Colonic mucosa (tissue), 4 donors: ENCODE data around the gene RASSF10. TPM values are rescaled to one million over a fixed set of nuclear protein-coding genes. Genes with fewer than 3 reads are reported as not detected.

Source experiments
- DNase-seq: peaks from one replicate; pipeline ENCODE4 v3.0.0-alpha.2; 2020
- H3K27ac ChIP-seq: fragments of 200-600 bp; one replicate; pipeline ENCODE4 v1.8.0; 2021
- H3K27me3 ChIP-seq: fragments of 200-600 bp; one replicate; pipeline ENCODE4 v1.8.0; 2021
- H3K36me3 ChIP-seq: fragments of 200-600 bp; one replicate; pipeline ENCODE4 v1.8.0; 2021
- H3K4me1 ChIP-seq: fragments of 200-600 bp; one replicate; pipeline ENCODE4 v1.8.0; 2021; ENCODE audit warnings: mild to moderate bottlenecking
- H3K4me3 ChIP-seq: fragments of 200-600 bp; one replicate; pipeline ENCODE4 v1.8.0; 2021
- H3K9ac ChIP-seq, 2 donors: one replicate each; pipeline ENCODE4 v1.7.0; 2013; ENCODE audit warnings: control low read depth in 2 of 2, low read depth in 2 of 2, low read length in 2 of 2
- H3K9me3 ChIP-seq: fragments of 200-600 bp; one replicate; pipeline ENCODE4 v1.8.0; 2021
- CTCF ChIP-seq: fragments of 200-600 bp; IDR thresholded peaks from one replicate; pipeline ENCODE4 v1.8.0; 2022; ENCODE audit warnings: antibody characterized with exemption, mild to moderate bottlenecking
- intact Hi-C: fragments of 100-400 bp; cut with DNase I; formaldehyde crosslinking; loops from one replicate; pipeline ENCODE4 v1.14.1; 2022
- total RNA-seq, 2 donors: library from RNA; stranded (reverse); fragmentation: NEBNext Ultra II Directional in 1 of 2; extraction: Animal tissue kit (Norgen Biotek cat#: 25700) in 1 of 2; gene quantifications; one replicate each; pipeline ENCODE4 v1.2.1, GENCODE V29; 2021
- donor health status: healthy.
- donor health status: DM: no; HTN: no; CAD: no.
- donor health status: DM: no; HTN: no; CAD: no.

Gene RASSF10
- total RNA-seq, 2 donors from 2014 or later: 1.4 to 4.7 TPM

- Histone ChIP-seq H3K27me3 (no peaks in the 10 kb centered on the region), H3K27ac (no peak overlapping the region), H3K36me3 (no peaks in the 10 kb centered on the region), H3K9ac (no peak overlapping the region), H3K4me3 (no peak overlapping the region), H3K4me1 (no peaks in the 10 kb centered on the region), H3K9me3 (no peaks in the 10 kb centered on the region)
- intact Hi-C loops: no loop called here
- no peak for DNase-seq
- TF ChIP-seq CTCF: no peak
Measured at GRCh38 chr11:13055200-13055599, 46.1 kb downstream of the RASSF10 start.

DNA sequence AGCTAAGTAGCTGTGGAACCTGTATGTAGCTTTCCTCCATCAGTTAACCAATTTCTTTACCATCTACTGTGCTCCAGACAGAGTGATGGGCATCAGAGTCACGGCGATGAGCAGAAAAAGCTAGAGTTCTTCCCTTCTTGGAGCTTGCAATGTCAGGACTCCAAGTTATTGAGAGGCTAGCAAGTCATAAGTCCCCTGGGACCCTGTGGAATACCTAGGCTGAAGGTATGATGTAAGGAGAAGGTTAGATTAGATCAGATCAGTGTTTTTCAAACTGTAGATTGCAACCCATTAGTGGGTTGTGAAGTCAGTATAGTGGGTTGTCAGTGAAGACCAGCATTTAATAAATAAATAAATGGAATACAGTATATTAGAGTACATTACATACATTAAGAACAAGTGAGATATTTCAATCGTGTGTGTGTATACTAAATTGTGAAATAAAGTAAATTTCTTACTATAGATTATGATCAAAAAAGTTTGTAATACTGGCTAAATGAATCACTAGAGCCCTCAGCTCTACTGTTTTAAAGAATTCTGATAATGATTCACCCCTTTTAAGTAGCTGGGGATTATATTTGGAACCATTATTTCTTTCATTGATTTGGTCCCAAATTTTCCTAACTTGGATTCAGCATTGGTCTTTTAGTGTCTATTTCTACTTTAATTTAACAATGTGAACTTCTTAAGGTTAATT, 52.3 kb downstream of the RASSF10 start:
- Histone ChIP-seq H3K9ac (no peak overlapping the region), H3K27ac (no peak overlapping the region), H3K27me3 (no peaks in the 10 kb centered on the region), H3K36me3 (no peaks in the 10 kb centered on the region), H3K4me3 (no peak overlapping the region), H3K9me3 (no peaks in the 10 kb centered on the region), H3K4me1 (no peaks in the 10 kb centered on the region)
- DNase-seq: no peak
- no peak for TF ChIP-seq CTCF
- intact Hi-C loops: no loop called here
